Muscle layer of duodenum (tissue), 2 donors: ENCODE results near the gene GFI1.
"Not testable (repeated sequence)": the region's sequence is repeated elsewhere in the genome, so short reads cannot be mapped to it uniquely, and the experiment has no call there.

ENCODE experiments used
- H3K27ac ChIP-seq: one replicate; pipeline ENCODE4 v1.7.0; 2013; ENCODE audit warnings: mild to moderate bottlenecking, low read length
- H3K27me3 ChIP-seq: one replicate; pipeline ENCODE4 v1.7.0; 2013; ENCODE audit warnings: low read depth, mild to moderate bottlenecking, control low read depth, low read length
- H3K36me3 ChIP-seq, 2 donors: one replicate each; pipeline ENCODE4 v1.7.0; 2013; ENCODE audit warnings: low read length in 2 of 2, control low read depth in 1 of 2, mild to moderate bottlenecking in 1 of 2; ENCODE audit not compliant: insufficient read depth in 2 of 2, control insufficient read depth in 1 of 2
- H3K4me1 ChIP-seq, 2 donors: one replicate each; pipeline ENCODE4 v1.7.0; 2013; ENCODE audit warnings: low read length in 2 of 2, mild to moderate bottlenecking in 2 of 2, control low read depth in 1 of 2, moderate library complexity in 1 of 2; ENCODE audit not compliant: insufficient read depth in 2 of 2, control insufficient read depth in 1 of 2
- H3K4me3 ChIP-seq, 2 donors: one replicate each; pipeline ENCODE4 v1.7.0; 2013; ENCODE audit warnings: low read length in 2 of 2, low read depth in 1 of 2, mild to moderate bottlenecking in 1 of 2
- H3K9me3 ChIP-seq, 2 donors: one replicate each; pipeline ENCODE4 v1.7.0; 2013; ENCODE audit warnings: low read length in 2 of 2, control low read depth in 1 of 2, mild to moderate bottlenecking in 1 of 2; ENCODE audit not compliant: control insufficient read depth in 1 of 2
- donor health status: healthy.

Gene GFI1

DNA sequence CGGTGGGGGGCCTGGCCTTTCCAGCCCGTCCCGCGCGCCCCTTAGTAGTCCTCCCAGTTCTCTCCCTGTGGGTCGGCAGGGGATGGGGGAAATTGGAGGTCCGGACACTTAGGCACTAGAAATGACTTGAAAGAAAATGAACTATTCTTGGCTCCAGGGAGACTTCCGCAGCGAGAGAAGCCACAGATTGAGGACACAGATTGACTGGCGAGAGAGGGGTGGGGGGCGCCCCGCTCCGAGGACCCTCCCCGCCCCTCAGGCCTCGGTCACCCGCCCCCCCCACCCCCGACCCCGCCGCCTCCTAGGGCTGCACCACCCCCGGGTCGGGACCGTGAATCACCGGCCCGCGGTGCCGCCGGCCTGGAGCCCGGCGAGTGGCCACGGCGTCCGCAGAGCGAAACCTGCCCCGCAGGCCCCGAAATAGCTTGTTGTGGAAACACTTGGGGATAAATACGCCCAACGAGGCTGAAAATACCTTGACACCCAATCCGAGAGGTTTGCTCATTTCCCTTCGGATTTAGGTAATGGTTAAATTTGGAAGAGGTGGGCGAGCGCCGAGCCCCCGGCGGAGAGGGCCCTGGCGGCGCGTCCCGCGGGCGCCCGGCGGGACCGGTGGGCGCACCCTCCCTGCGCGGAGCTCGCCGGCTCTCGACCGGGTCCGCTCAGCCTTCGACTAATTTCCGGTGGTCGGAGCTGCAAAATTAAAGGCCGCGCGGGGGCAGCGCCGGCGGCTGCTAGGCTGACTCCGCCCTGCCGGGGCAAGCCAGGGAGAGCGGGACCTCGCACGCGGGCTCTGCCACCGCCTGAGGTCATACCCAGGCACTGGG lies at the start of gene GFI1:
Gene GFI1, minus strand, starts transcription at position 675 of the 827 bp plus-strand sequence. CDS start 3,438 bp downstream, outside the sequence.
- H3K27me3 ChIP-seq, result peaks cover 37% of the 10 kb centered on the region
- no peak within 1 kb of the TSS for H3K27ac ChIP-seq
- H3K4me3 ChIP-seq, result peak within 1 kb of the TSS; percentile 56 to 73
- no peaks in the 10 kb centered on the region for H3K9me3 ChIP-seq
- H3K36me3 ChIP-seq, result no peaks in the 10 kb centered on the region
- H3K4me1 ChIP-seq, result peaks cover 6 to 52% of the 10 kb centered on the region in 2 donors

DNA sequence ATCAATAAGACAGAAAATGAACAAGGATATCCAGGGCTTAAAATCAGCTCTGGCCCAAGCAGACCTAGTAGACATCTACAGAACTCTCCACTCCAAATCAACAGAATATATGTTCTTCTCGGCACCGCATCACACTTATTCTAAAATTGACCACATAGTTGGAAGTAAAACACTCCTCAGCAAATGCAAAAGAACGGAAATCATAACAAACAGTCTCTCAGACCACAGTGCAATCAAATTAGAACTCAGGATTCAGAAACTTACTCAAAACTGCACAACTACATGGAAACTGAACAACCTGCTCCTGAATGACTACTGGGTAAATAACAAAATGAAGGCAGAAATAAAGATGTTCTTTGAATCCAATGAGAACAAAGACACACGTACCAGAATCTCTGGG lies 45.6 kb upstream of the GFI1 start:
- H3K4me1 ChIP-seq, H3K9me3 ChIP-seq, H3K4me3 ChIP-seq: not testable (repeated sequence)

DNA sequence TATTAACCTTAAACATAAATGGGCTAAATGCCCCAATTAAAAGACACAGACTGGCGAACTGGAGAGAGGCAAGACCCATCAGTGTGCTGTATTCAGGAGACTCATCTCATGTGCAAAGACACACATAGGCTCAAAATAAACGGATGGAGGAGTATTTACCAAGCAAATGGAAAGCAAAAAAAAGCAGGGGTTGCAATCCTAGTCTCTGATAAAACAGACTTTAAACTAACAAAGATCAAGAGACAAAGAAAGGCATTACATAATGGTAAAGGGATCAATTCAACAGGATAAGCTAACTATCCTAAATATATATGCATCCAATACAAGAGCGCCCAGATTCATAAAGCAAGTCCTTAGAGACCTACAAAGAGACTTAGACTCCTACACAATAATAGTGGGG lies 45.2 kb upstream of the GFI1 start:
- H3K4me3 ChIP-seq, H3K36me3 ChIP-seq, H3K27me3 ChIP-seq, H3K4me1 ChIP-seq, H3K27ac ChIP-seq, H3K9me3 ChIP-seq: not testable (repeated sequence)

More for the DNA sequence above, 45.6 kb upstream of the GFI1 start:
- not testable (repeated sequence) for H3K27me3 ChIP-seq, H3K27ac ChIP-seq, H3K36me3 ChIP-seq

DNA sequence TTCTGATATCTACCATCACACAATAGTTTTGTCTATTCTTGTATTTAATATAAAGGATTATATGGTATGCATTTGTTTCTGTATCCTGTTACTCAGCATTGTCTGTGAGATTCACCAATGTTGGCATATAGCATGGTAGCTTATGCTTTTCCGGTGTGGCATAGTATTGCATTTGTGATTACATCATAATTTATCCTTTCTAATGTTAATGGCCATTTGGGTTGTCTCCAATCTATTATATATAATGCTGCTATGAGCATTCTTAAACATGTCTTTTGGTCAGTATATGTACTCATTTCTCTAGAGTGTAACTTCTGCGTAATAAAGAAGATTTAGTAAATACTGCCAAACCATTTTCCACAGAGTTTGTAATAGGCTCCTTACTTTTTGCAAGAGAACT lies 40.9 kb upstream of the GFI1 start:
- Histone ChIP-seq H3K4me1 (no peaks in the 10 kb centered on the region), H3K4me3 (no peak overlapping the region), H3K27ac (no peak overlapping the region), H3K27me3 (no peaks in the 10 kb centered on the region), H3K9me3 (no peaks in the 10 kb centered on the region), H3K36me3 (peaks cover 0 to 9% of the 10 kb centered on the region in 2 donors)

DNA sequence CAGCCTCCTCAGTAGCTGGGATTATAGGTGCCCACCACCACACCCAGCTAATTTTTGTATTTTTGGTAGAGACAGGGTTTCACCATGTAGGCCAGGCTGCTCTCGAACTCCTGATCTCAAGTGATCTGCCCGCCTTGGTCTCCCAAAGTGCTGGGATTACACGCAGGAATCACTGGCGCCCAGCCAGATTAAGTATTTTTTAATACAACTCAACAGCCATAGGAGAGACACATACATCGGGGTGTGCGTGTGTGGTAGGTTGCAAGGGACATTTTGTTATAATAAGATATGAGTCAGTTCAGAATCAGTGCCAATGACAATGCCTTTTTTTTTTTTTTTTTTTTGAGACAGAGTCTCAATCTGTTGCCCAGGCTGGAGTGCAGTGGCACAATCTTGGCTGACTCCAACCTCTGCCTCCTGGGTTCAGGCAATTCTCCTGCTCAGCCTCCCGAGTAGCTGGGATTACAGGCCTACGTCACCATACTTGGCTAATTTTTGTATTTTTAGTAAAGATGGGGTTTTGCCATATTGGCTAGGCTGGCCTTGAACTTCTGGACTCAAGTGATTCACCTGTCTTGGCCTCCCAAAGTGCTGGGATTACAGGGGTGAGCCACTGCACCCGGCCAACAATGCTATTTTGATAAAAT lies 38.3 kb upstream of the GFI1 start:
- not testable (repeated sequence) for H3K36me3 ChIP-seq

DNA sequence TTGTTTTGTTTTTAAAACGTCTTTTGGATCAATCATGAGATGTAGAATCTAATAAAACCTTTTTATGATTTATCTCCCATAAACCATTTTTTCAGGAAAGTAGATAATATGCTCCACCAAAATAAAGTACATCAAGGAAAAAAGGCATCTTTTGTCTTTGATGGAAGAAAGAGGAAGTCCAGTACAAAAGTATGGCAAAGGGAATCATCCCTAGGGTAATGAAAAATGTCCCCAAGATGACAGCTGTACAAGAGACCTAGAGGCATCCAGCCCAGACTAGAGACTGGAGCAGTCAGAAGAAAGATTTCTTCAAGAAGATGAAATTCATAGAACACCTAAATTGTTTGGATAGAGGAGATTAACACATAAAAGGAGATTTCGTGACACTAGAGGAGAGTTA lies 32.3 kb upstream of the GFI1 start:
- H3K27ac ChIP-seq, result no peak overlapping the region
- H3K36me3 ChIP-seq, result no peaks in the 10 kb centered on the region
- H3K4me3 ChIP-seq, result no peak overlapping the region
- H3K4me1 ChIP-seq, result no peaks in the 10 kb centered on the region
- H3K9me3 ChIP-seq, result no peaks in the 10 kb centered on the region
- H3K27me3 ChIP-seq, result no peaks in the 10 kb centered on the region

More for the DNA sequence above, 38.3 kb upstream of the GFI1 start:
- H3K9me3 ChIP-seq, H3K4me3 ChIP-seq, H3K4me1 ChIP-seq, H3K27ac ChIP-seq, H3K27me3 ChIP-seq: not testable (repeated sequence)

DNA sequence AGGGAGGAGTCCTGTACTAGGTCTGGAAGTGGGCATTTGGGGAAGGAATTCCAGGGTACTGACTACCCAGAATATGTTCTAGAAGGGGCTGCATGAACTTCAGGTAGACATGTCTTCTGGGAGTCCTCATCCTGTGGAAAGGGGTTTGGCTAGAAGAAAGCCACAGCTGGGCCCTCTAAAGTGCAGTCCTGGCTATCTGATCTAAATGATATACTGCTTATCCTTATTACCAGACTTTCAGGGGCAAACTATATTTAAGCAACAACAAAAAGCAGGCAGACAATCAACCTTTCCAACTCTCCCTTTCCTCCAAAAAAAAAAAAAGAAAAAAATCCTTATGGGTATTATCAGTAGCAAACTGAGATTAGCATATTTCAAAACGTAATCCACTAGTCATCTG lies 29.8 kb upstream of the GFI1 start:
- Histone ChIP-seq H3K36me3 (no peaks in the 10 kb centered on the region), H3K27ac (no peak overlapping the region), H3K4me1 (no peaks in the 10 kb centered on the region), H3K9me3 (no peaks in the 10 kb centered on the region), H3K4me3 (no peak overlapping the region), H3K27me3 (no peaks in the 10 kb centered on the region)

DNA sequence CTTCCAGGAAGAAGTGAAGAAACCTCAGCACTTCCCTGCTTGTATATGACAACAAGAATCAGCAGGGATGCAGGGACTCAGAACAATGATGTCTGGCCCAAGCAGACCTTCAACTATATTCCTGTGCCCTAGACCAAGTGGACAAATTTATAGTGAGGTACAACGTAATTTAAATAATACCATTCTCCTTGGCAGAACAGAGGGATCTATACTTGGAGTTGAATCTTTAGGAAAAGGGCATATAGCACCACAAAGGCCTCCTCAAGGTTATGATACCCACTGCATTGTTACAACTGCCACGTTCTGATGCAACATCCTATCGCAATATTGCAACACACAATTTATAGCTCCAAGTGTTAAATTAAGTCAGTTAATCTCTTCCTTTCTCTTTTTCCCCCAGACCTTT lies 29.1 kb upstream of the GFI1 start:
- Histone ChIP-seq H3K9me3 (no peaks in the 10 kb centered on the region), H3K27me3 (no peaks in the 10 kb centered on the region), H3K36me3 (no peaks in the 10 kb centered on the region), H3K4me1 (no peaks in the 10 kb centered on the region), H3K4me3 (no peak overlapping the region), H3K27ac (no peak overlapping the region)

DNA sequence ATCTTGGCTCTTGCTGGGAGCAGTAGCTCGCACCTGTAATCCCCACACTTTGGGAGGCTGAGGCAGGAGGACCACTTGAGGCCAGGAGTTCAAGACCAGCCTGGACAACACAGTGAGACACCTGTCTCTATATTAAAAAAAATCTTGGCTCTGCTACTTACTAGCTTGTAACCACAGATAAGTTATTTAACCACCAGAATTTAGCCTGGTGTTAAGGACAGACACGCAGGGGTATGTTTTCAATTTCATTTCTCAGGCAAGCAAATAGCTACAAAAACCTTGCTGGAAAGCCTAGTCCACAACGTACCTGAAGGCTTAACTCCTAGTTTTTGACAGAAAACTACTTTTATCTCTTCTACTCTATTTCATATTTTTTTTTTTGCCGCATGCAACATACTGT lies 24.8 kb upstream of the GFI1 start:
- H3K27ac ChIP-seq, result no peak overlapping the region
- no peak overlapping the region for H3K4me3 ChIP-seq
- H3K27me3 ChIP-seq, result no peaks in the 10 kb centered on the region
- H3K4me1 ChIP-seq, result no peaks in the 10 kb centered on the region
- no peaks in the 10 kb centered on the region for H3K9me3 ChIP-seq
- no peaks in the 10 kb centered on the region for H3K36me3 ChIP-seq

DNA sequence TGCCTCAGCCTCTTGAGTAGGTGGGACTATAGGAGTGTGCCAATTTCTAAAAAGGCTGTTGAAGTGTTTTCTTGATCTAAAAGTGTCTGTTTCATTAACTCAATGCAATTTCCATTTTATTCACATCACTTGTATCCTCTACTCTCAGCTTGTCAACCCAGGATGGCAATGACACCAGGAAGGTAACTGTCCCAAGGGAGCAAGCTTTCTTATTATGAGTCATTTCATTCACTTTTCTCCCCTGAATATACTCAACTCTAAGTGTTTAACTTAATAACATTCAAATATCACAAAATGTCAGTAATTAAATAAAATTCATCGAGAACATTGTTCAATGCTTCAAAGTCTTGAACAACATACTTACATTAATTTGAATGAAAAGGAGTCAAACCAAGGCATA lies 22.9 kb upstream of the GFI1 start:
- no peak overlapping the region for H3K27ac ChIP-seq
- no peak overlapping the region for H3K4me3 ChIP-seq
- H3K27me3 ChIP-seq, result no peaks in the 10 kb centered on the region
- no peaks in the 10 kb centered on the region for H3K36me3 ChIP-seq
- no peaks in the 10 kb centered on the region for H3K4me1 ChIP-seq
- H3K9me3 ChIP-seq, result no peaks in the 10 kb centered on the region

DNA sequence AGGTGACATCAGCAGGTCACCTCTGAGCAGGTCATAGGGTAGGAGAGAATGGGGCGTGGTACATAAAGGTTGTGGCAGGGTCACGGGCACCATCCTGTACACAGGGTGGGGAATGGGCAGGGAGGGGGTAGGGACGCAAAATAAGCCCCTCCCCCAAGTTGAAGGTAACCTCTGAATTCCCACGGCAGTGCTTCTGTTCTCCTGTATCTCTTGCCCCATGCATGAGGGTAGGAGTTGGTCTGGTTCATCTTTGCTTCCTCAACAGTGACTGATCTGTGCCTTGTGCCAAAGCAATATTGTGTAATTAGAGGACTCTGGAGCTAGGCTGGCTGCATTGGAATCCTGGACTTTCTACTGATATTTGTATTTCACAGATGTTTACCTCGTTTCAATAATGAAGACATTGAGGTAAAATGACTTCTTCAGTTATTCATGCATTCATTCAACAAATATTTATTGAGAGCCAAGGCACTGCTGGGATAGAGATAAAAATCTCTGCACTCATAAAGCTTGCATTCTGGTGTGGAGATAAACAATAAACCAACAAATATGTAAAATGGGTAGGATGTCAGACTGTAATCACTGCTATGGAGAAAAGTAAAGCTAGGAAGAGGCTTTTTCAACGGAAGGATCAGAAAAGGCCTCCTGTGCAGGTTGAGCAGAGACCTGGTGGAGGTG lies 18.4 kb upstream of the GFI1 start:
- Histone ChIP-seq H3K4me1 (no peaks in the 10 kb centered on the region), H3K27me3 (no peaks in the 10 kb centered on the region), H3K36me3 (no peaks in the 10 kb centered on the region), H3K4me3 (no peak overlapping the region), H3K27ac (no peak overlapping the region), H3K9me3 (no peaks in the 10 kb centered on the region)
